NCI-H82 (cell line): Measurements from ENCODE around the gene CACNB4.
"Not testable (repeated sequence)": the region's sequence is repeated elsewhere in the genome, so short reads cannot be mapped to it uniquely, and the experiment has no call there.

ENCODE experiments used
- DNase-seq: peaks from one replicate; lab custom pipeline; 2025; lab: John Stamatoyannopoulos, UW

CACNB4 gene

DNA sequence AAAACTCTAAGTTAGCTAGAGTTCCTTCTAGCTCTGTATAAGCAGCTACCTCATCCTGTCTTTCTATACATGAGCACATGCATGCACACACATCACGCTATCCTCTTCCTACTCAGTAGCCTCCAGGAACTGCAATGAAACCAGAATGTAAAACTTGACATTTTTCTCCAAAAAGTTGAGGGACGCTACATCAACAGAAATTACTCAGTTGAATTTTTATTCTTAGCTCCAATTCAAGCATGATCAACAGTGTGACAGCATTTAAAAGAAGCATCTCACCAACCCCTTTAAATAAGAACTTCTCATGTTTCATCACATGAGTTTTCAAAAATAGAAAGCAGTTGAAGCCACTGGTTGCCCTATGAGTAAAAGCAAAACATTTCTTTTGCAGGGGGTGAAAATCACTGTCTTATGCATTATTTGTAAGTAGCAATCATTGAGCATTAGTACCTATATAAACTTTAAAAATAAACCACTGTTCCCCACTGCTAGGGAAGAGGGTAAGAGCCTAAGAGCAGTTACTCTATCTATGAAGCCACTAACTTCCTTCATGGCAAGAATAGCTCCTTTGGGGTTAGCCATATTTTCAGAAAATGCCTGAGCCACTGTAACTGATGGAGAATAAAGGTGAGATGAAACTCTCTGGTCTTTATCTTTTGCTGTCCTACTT is 192.7 kb downstream of the CACNB4 start:
- no peak for DNase-seq

DNA sequence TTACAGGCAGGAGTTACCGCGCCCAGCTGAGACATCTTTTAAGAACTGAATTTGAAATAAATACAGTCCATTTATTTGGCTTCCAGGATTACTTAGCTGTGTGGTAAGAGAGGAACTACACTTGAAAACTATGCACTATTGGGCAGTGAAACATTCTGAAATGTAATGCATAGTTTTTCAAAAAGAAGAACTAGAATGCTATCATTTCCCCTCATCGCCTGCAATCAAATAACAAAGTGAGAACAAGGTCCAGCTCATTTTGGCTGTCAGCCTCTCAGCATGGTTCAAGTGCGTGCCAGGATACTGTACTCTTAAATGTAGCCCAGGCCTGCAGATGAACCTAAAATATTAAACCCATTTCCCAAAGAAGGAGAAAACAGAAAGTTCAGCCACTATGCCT is 194.0 kb downstream of the CACNB4 start:
- no peak for DNase-seq

DNA sequence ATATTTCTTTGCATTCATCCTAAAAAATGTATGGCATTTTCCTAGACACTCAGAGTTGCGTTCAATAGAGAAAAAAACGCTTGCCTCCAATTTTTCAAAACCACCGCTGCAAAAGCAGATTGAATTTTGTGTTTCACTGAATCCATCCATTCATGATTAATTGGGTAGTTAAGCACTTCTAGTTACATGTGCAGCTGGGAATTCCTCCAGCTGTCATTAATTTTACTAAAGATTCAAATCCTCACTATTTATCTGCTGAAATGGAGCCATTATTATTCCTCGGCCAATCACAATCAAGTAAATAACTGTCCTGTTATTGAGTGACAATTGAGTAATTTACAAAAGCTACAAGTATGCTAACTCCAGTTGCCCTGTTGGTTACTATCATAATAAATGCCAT is 194.8 kb downstream of the CACNB4 start:
- no peak for DNase-seq

DNA sequence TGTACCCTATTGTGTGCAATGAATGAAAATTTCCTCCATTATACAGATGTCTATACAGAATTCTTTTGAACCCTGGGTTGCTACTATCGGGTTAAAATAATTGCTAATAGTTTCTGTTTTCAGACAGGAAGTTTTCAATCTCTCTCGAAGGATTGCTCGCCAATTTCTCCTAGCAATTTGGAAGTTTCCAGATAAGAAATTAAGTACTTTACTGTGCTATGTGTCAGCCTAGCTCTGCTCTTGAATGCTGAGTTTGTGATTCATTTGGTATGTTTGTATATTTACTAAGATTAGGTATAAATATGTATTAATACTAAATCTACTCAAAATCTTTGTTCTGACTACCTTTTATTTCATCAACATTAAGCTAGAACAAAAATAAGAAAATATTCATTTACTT is 196.0 kb downstream of the CACNB4 start:
- no peak for DNase-seq

DNA sequence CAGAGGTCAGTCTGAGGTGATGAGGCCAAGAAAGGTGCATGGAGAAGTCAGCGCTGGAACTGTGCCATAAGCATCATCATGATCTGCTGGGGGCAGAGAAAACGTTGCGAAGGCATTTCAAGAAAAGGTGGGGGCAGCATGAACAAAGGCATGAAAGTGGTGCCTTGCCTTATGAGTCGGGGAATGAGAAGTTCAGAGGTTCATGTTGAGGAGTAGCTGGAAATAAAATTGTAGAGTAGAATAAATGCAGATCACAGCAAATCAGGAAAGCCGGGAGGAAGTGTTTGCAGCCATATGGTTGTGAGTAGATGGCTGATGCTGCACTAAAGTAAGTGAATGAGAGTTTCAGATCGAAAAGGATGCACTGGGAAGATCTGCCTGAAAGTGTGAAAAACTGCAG is 198.5 kb downstream of the CACNB4 start:
- DNase-seq = no peak

DNA sequence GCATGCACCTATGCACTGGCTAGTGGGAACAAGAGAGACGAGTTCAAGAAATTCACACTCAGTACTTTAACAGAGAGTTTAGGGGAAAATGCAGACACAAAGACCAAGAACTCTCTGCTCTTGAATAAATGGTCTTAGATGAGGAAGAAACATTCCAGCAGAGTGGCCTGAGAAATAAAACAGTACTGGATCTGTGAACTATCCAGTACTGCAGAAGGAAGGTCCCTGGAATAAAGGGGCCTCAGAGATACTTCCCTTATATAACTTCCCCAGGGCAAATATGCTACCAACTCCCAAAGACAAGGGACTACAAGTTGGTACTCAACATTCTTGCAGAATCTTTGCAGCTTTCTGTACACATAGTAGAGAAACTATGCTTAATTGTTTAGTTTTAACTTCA is 199.7 kb downstream of the CACNB4 start:
- no peak for DNase-seq

DNA sequence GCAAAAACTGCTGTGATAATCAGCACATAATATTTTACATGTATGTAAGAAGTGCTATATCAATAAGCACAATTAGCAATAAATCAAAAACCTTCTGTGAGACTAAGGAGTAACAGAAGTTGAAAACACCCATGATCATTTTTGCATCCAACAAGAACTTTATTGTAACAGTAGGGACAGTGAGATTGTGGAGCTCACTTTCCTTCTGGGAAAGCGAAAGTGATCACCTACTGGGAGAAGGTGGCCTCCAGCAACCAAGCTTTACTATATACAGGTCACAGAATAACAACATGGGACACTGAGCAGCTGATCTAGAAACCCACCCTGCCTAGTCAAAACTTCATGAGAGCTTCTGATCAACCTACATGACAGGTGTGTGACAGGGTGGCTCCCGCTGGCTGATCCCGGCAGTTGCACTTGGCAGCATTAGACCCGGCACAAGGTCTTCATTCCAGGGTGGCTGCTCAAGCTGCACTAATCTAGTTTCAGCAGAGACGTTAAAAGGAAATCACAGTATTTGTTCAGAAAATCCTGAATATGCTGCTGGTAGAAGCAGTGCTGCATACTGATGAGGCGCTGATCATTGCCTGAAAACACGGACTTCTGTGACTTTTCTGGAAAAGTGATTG is 207.2 kb downstream of the CACNB4 start:
- DNase-seq = peak; percentile 51

DNA sequence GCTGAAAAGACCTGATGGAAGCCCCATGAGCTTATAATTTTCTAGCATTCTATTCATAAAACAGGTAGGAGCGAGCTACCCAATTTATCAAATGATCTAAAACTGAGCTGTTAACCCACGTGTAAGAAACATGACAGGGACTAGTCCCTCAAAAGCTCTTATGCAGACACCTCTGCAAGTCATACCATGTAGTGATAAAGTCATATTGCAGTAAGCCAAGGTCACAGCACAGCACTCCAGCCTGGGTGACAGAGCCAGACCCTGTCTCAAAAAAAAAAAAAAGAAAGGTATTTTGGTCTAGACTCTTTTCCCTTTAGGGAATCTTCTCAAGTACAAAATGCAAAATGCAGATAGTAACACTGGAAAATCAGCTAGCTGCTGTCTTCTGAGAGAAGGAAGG is 211.7 kb downstream of the CACNB4 start:
- no peak for DNase-seq

DNA sequence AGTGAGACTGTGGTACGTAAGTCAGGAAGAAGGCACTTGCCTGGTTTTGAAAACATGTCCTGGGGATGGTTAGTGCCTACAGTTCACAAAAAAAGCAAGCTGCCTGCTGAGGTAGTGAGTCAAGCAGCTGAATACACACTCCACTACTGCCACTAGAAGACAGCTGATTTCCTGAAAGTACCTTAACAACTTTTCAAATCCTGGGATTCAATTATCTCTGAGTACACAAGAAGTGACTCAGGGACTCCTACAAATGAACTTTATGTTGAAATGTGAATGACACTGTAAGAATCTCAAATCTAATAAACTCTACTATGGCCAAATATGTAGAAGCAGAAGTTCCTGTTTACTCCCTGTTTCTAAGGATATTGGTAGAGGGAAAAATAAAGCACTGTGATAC is 212.6 kb downstream of the CACNB4 start:
- DNase-seq = no peak

DNA sequence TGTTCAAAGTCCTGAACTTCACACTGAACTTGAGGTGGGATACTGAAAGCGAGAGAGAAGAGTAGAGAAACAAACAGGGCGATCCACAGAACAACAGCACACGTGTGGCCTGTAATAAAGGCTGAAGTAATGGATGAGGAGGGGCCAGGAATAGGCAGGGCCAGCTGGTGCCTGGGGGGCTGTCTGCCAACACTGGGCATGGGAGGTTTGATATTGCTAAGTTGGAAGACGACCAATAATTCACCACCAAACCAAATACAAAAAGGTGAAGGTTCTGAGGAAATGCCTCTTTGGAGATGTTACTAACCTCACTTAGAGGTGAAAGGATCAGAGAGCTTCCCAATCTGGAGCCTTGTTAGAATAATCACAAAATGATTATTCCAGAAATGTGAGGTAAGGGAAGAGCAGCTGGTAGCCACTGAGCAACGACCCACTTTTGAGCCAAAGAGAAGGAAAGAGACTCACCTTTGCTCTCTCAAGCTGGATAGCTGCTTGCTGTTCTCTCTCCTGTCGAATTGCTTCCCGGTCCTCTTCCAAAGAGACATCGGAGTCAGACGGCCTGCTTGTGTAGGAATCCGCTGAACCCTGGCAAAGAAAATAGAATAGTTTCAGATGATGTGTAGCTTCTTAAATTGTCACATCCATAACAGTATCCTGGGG is 215.9 kb downstream of the CACNB4 start:
- DNase-seq = no peak

DNA sequence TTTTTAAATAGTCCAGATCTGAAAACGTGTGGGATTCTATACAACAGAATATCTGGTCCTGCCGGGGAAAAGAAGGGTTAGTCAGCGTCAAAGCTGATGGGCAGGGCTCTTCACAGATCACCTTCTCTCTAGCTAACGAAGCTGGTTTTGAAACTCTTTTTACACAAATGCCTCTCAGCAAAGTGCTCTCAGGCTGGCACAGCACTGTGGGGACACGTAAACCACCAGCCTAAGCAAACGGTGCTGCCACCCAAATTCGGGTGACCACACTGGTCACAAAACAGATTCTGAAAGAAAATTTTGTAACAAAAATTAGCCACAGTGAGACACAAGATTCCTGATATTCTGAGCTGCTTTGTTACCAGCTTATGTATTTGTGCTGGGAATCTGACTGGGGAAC is 217.5 kb downstream of the CACNB4 start:
- no peak for DNase-seq

DNA sequence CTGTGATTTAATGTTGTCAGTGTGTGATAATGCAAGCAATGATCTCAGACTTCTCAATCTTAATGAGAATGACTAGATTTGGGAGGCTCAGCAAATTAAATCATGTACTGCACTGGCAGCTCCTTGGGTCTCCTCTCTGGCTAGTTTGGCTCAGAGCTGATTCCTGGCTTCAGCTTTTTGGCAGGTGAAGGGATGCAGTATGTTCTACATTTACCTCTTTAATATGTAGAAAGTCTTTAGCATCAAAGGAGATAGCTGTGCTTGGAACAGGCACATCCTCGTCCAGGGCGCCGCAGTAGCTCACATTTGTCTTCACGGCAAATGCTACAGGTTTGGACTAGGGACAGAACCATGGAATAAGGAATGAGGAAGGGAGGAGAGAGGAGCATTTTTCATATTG is 218.3 kb downstream of the CACNB4 start:
- DNase-seq = no peak

DNA sequence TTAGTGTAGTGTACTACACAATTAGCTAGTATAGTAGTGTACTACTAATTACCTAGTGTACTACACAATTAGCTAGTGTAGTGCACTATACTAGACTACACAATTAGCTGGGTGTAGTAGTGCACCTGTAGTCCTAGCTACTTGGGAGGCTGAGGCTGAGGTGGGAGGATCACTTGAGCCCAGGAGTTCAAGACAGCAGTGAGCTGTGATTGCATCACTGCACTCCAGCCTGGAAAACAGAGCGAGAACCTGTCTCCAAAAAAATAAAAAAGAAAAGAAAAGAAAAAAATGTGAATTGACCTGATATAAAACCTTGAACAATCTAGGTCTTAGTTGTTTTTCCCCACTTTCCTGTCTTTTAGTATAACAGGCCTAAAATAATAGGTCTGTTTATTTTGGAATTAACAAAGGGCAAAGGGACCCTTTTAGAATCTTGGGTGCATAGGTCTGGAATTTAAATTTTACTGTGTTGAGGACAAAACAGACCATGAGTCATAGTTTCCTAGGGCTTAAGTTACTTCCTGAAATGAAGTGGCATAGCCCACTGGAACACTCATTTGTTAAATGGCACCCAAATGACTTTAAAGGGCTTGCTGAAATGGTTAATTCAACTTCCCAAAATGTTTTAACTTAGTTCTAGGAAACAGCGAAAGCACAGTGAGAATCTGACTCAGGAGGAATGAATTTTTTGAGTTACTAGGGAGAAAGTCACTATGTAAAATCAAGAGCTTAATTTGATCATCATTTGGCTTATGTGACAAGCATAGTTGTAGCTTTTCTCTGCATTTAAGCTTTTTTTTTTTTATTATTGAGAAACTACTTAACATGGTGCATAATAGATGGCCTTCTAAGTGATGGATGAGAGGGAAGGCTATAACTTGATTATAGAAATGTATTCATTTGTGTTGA is 219.9 kb downstream of the CACNB4 start:
- DNase-seq = no peak

DNA sequence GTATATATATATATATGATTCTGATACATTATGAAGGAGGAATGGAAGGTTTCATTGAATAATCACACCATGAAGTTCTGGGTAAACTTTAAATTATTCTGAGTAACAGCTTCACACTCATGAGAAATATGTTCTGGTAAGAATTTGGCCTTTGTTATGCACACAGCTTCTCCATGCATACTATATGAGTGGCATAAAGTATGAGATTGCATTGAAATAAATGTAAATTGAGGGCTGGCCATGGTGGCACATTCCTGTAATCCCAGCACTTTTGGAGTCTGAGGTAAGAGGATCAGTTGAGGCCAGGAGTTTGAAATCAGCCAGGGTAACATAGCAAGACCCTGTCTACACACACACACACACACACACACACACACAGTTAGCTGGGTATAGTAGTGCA is 220.6 kb downstream of the CACNB4 start:
- DNase-seq = no peak

DNA sequence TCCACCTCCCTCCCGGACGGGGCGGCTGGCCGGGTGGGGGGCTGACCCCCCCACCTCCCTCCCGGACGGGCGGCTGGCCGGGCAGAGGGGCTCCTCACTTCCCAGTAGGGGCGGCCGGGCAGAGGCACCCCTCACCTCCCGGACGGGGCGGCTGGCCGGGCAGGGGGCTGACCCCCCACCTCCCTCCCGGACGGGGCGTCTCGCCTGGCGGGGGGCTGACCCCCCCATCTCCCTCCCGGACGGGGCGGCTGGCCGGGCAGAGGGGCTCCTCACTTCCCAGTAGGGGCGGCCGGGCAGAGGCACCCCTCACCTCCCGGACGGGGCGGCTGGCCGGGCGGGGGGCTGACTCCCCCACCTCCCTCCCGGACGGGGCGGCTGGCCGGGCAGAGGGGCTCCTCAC is 223.2 kb downstream of the CACNB4 start:
- DNase-seq = not testable (repeated sequence)

DNA sequence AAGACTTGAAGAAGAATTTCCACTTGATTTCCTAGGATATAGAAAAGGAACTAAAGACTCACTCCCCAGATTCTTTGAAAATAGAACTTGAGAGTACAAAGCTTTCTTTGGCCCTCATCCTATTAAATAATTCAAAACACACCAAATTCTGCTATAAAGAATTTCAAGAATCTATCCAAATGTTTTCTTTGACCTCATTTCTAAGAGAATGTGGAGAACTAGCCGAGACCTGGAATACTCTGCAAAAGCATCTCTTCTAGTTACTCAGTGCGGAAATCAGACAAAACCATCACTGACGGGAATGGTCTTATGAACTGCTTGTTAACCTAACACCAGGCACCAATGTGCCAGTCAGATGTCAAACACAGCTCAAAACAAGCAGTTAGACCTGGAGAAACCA is 226.4 kb downstream of the CACNB4 start:
- no peak for DNase-seq

DNA sequence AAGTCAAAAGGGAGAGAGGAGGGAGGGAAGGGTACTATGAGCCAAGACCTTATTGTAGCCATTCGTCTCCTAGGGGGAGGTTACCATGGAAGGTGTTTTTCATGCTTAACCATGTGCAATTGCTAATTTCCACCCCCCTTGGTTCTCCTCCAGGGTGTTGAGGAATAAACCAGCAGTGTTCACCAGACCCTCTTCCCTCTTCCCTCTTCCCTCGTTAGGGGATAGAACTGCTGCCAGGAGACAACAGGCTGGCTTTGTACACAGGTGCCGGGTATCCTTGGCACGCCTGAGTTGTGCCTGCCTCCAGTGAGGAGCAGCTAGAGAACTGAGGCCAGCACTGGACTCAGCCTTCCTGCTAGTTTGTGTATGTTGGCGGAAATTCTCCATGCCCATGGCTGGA is 229.6 kb downstream of the CACNB4 start:
- DNase-seq = no peak

DNA sequence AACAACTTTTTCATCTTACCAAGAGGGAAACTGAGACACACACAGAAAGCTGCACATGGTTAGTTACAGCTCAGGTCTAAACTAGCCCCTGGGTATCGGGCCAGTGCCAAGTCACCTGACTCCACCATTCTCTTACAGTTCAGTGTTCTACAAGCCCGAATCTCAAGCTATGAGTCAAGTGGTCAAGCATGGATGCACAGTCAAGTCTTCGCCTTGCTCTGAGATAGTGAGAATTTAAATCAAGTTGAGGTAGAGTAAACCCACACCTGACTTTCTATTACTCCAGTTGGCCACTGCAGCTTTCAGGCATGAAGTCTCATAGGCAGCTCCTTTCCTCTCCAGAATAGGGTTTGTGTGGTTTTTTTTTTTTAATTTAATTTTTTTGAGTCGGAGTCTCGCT is 236.1 kb downstream of the CACNB4 start:
- no peak for DNase-seq

DNA sequence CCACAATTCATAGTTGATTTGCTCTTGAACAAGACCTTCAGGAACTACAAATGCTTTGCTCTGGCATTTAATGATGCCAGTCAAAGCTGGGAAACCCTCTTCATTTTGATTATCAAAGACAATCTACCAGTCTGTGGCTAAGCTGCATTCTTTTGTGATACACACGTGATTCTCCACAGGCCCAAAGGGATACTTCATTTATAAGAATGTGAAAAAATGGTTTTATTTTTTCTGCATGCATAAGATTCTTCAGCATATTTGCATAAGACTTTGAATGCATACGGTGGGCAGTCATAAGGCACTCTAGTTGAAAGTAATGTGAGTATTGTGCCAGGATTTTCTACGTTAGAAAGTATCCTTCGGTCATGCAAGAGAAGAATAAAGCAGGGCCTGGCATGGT is 237.7 kb downstream of the CACNB4 start:
- no peak for DNase-seq

DNA sequence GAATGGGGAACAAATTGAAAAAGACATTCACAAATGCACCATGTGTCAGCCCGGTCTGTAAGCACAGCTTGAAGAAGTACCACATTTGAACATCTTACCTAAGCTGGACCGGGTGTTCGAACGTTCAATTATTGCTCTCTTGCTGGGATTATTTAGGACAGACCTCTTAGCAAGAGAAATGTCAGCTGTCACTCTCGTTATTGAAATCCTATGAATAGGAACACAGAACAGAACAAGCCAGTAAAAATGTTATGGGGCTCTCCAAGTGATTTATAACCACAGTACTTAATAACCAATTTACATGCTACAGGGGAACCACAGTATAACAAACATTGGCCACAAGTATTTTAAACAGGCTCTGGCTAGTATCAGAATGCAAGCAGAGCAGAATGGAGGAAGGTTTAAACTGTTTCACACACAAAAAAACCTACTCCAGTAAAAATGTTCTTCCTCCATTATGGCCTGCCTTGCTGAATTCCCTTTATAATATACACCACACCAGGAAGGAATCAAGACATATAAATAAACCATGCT is 238.2 kb downstream of the CACNB4 start:
- peak; percentile 56 for DNase-seq

DNA sequence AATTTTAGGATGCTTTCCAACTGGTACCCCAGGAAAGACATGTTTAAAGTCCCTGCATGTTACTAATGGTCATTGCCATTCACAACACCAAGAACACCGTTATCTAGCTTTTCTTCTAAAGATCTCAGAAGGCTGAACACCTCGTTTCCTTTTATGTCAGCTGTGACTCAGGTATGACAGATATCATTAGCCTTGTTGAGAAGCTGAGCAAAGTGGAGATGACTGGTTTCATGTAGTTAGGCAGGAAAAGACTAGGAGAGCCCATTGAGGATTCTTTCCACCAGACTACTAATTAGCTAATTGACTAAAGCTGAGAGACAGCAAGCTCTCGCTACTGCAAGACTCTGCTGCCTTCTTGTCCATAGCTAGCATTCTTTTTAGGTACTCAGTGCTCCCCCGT is 238.6 kb downstream of the CACNB4 start:
- DNase-seq = peak; percentile 56

DNA sequence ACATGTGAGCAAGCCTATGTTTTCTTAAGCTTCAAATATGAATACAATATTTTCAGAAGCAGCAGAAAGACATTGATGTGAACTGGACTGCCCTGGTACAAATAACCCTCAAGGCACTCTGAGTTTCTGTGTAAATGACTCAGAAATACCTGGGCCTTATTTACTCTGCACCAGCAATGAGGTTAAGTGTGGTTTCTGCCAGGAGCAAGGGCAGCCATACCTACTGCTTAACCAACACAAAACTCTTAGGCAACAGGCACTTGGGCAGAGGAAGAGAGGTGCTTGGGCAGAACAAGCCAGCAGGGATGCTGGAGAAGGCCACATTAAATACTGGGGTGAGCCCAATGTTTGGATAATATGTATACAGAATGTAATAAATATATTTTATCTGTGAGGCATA is 241.2 kb downstream of the CACNB4 start:
- no peak for DNase-seq
